GM21447 (cell line): ENCODE data around the gene ZNF497.
"Not testable (repeated sequence)": the region's sequence is repeated elsewhere in the genome, so short reads cannot be mapped to it uniquely, and the experiment has no call there.

Source experiments
- ATAC-seq: cut with Tn5 transposase; IDR thresholded peaks from one replicate; pipeline ENCODE4 v1.9.1; 2021; ENCODE audit not compliant: unreplicated experiment

Gene ZNF497

GRCh38 chr19:58348080-58348479 lies 14.5 kb downstream of the ZNF497 start:
- ATAC-seq, result not testable (repeated sequence)

- peak; percentile 93 for ATAC-seq
These were observed 15.3 kb downstream of the ZNF497 start for GRCh38 chr19:58346961-58347929.

DNA sequence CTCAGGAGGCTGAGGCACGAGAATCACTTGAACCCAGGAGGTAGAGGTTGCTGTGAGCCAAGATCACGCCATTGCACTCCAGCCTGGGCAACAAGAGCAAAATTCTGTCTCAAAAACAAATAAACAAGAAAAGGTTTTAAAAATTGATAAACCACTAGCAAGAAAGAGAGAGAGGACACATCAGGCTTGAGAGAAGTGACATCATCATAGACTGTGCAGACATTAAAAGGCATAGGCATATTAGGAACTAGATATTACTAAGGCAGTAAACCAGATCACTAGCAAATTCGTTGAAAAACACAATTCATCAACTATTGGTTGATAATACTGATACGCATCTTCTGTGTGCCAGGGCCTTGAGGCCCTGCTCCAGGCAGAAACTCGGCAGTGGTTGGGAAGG lies 17.0 kb downstream of the ZNF497 start:
- ATAC-seq, result no peak

DNA sequence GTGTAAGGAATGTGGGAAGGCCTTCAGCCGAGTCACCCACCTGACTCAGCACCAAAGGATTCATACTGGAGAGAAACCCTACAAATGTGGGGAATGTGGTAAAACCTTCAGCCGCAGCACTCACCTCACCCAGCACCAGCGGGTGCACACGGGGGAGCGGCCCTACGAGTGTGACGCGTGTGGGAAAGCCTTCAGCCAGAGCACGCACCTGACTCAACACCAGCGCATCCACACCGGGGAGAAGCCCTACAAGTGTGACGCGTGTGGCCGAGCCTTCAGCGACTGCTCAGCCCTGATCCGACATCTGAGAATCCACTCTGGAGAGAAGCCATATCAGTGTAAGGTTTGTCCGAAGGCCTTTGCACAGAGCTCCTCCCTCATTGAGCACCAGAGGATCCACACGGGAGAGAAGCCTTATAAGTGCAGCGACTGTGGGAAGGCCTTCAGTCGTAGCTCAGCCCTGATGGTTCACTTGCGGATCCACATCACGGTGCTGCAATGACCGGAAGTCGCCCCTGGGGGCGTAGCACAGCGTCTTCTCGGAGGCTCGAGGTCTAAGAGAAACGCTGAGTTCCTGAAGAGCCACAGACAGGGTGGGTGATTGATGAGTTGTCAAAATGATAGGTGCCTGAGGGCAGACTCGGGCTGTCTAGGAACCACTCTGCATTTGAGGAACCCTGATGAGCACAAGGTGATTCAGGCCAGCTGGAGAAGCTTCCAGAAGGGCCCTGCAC lies 23.6 kb downstream of the ZNF497 start:
- ATAC-seq, result no peak

DNA sequence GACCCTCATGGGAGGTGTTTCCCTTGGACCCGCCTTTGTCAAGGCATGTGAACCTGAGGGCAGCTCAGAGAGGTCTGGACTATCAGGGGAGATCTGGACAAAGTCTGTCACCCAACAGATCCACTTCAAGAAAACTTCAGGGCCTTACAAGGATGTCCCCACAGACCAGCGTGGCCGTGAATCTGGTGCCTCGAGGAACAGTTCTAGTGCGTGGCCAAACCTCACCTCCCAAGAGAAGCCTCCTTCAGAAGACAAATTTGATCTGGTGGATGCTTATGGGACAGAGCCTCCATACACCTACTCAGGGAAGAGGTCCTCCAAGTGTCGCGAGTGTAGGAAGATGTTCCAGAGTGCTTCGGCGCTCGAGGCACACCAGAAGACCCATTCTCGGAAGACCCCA lies 24.2 kb downstream of the ZNF497 start:
- ATAC-seq, result no peak

DNA sequence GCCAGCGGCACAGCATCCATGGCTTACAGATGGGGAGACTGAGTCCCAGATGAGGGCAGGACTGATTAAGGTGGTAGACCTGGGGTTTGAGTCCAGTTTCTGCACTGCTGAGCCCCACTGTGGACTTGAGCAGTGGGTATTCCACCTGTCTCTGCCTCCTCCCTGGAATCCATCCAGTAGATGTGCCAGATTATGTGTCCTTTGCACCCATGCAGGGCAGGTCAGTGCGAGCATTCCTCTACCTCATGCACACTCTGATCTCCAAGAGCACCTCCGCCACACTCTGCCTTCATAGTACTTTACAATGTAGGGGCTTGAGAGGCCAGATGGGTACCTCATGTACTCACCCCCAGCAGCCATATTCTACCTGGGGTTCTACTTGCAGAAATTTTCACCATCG lies 25.7 kb downstream of the ZNF497 start:
- no peak for ATAC-seq

DNA sequence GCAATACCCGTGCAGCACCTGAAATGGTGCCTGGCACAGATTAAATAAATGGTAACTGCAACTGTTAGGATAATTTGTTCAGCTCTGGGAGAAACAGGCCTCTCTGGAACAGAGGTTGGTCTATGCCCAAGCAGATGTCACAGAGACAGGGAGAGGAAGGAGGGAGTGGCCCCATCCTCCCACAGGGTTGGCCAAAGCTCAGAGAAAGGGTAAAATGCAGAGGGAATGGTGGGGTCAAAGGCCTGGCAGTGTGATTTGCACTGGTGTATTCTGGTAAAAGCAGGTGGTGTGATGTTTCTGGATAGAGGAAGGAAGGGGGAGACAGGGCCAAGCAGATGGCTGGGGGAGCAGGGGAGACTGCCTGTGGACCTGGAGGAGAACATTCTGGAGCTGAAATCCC lies 26.3 kb downstream of the ZNF497 start:
- ATAC-seq, result no peak

- no peak for ATAC-seq
These were observed 26.9 kb downstream of the ZNF497 start for GRCh38 chr19:58335630-58336029.

- no peak for ATAC-seq
These were observed 27.8 kb downstream of the ZNF497 start for GRCh38 chr19:58334691-58335249.

DNA sequence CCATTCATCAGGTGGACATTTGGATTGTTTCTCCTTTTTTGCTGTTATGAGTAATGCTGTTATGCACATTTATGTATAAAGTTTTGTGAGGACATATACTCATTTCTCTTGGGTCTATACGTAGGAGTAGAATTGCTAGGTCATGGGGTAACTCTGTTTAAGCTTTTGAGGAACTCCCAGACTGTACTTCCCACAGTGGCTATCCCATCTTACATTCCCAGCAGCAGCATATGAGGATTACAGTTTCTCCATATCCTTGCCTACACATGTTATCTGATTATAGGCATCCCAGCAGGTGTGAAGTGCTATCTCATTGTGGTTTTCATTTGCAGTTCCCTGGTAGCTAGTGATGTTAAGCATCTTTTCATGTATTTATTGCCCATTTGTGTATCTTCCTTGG lies 29.9 kb downstream of the ZNF497 start:
- no peak for ATAC-seq

DNA sequence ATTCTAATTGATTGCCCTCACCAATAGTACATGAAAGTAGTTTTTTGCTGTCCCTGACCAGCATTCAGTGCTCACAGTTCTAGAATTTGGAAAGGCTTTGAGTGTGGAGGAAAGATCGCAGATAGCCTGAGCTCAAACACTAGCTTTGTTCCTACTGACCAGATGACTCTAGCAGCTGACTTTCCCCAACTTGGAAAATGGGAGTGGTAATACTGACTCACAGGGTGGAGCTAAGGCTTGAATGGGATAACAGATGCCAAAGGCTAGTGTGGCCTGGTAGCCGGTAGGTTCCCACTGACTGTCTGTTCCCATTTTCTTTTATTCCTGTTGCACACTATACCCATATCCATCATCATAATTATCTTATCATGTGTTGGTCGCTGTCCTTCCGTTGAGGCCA lies 32.1 kb downstream of the ZNF497 start:
- no peak for ATAC-seq

DNA sequence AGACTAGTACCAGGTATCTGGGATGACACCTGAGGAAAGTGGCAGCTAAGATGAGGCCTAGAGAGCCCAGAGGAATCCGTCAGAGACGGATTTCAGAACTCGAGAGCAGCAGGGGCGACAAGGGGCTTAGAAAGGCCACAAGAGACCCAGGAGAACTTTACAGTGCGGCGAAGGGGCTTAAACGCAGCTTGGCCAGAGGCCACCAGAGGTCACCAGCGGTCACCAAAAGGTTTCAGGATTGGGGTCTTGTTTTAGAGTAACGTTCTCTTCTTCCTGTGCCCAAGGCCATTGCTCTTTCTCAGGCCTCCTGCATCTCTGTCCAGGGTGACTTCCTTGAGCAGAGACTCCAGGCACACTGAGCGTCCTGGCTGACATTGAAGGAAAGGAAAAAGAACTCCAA lies 33.6 kb downstream of the ZNF497 start:
- ATAC-seq, result no peak

DNA sequence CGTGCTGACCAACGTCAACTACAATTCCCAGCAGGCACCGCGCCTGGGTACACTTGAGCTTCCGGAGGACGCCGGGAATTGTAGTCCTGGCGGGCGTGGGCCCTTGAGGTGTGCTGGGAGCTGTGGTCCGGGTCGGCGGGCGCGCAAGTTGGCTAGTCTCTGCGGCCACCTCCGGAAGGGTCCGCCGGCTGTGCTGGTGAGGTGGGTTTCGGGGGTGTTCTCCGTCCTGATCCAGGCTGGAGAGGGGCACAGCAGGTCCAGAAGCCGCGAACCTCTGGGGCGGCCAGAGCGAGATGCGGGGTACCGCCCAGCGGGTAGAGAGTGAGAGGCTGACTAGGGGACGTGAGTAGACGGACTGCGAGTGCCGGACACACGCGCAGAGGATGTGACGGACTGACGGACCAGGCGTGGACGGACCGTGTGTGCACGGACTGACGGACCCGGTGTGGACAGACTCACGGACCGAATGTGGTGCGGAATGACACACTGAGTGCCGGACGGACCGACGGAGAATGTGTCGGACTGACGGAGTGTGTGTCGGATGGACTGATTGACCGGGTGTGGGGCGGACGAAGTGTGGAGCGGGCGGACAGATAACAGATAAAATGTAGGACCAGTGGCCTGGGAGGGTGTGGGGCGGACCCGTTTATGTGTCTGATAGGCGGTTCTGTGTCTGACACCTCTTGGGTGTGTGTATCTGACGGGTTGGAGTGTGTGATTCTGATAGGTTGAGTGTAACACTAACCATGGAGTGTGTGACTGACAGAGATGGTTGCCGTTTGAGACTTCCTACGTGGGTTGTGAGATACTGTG lies 35.4 kb downstream of the ZNF497 start, which contains the start of gene ZSCAN22:
Gene ZSCAN22, plus strand, starts transcription at position 81 of the 813 bp plus-strand sequence. CDS start 7,809 bp downstream, outside the sequence.
- peak; percentile 83 for ATAC-seq

DNA sequence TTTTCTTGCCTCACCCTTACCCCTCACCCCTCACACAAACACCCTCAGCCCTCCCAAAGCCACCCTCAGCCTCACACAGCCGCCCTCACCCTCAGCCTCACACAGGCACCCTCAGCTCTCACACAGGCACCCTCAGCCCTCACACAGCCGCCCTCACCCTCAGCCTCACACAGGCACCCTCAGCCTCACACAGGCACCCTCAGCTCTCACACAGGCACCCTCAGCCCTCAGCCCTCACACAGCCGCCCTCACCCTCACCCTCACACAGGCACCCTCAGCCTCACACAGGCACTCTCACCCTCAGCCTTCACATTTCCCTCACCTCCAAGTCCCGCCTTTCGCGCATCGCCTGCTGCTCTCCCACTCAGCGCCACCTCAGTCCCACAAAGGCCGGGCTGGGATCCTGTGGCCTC lies 36.0 kb downstream of the ZNF497 start:
- ATAC-seq, result peak; percentile 9

DNA sequence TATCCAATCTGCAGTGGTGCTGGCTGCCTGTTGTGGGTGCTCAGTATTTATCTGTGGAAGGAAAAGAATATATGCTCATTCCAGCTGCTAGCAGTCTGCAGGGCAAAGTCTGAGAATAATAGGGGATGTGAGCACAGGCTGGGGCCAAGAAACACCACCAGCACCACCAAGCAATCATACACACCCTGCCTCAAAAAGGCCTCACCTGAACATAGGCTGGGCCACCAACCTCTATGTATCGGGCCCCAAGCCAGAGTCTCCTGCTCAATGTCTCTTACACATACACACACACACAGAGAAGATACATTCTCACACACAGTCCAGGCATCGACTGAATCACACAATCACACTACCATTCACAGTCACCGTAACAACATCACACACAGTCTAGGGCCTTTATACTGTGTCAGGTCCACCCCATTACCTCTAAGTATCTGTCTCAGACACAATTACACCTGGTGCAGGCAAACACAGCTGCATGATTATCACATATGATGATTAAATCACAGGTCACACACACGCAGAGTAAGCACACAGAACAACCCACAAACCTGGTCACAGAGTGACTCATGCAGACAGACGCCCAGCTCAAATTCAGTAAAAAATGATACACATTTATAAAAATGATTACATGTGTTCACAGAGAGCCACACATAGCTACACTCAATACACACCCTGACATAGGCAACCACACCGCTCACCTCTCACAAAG lies 37.1 kb downstream of the ZNF497 start:
- ATAC-seq, result no peak

DNA sequence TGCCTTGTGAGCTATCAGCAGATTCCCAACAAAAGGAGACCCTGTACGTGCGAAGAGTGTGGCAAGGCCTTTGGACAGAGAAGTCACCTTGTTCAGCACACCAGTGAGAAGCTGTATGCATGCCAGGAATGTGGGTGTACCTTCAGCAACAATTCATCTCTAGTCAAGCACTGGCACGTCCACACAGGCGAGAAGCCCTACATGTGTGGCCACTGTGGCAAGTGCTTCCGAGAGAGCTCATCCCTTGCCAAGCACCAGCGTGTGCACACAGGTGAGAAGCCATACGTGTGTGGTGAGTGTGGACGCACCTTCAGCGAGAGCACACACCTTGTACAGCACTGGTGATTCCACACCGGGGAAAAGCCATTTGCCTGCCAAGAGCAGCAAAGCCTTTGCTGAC lies 43.3 kb downstream of the ZNF497 start:
- ATAC-seq, result no peak

DNA sequence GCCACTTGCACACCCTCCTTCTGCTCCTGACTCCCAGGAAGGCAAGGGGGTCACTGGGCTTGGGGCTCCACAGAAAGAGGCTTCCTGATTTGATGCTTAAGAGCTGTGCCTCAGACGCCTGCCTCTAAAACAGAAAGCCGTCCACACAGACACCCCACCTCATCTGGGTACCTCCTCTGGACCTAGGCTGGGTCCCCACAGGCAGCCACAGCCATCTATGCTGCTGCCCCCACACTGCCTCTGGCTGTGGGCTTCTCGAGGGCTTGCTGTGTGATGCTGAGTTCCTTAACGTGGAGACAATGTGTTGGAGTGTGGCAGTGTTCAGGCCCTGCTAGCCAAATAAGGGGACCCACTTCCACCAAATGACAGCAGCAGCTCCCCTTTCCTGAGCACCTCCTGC lies 44.3 kb downstream of the ZNF497 start:
- no peak for ATAC-seq

DNA sequence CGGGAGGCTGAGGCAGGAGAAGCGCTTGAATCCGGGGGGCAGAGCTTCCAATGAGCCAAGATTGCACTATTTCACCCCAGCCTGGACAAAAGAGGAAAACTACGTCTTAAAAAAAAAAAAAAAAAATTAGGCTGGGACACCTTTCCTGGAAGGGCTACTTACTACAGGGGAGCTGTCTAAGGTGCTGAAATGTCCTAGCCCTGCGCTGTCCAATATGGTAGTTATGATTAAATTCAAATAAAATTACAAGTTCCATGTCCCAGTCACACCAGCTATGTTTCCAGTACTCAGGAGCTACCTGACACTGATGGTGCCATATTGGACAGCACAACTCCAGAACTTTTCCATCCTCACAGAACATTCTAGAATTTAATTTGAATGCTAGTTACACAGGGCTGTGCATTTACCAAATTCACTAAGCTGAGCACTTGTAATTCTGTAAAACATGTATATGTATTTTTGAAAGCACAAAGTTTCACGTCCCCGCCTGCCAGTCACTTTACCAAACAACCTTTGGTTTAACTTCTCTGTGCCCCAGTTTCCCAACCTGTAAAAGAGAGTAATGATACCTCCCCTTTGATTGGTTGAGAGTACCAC lies 45.0 kb downstream of the ZNF497 start:
- no peak for ATAC-seq

GRCh38 chr19:58315580-58315979 lies 47.0 kb downstream of the ZNF497 start:
- ATAC-seq, result no peak

GRCh38 chr19:58311345-58311865 lies 51.1 kb downstream of the ZNF497 start:
- ATAC-seq, result no peak
